GM23248 (cell line): ENCODE measurements around the gene ACACA. TPM values are rescaled to one million over a fixed set of nuclear protein-coding genes. Genes with fewer than 3 reads are reported as not detected.
A peak's percentile ranks its signal among the peaks of the same experiment; 100 is the strongest.

ENCODE experiments used
- DNase-seq: peaks from one replicate; pipeline ENCODE4 v3.0.0-alpha.2; 2015
- H2AFZ ChIP-seq: fragments of 200-600 bp; sonication (generic); 2 replicates; pipeline ENCODE4 v1.6.1; 2016; ENCODE audit warnings: antibody characterized with exemption
- H3F3A ChIP-seq: fragments of 200-600 bp; sonication (generic); 2 replicates; pipeline ENCODE4 v1.6.1; 2016; ENCODE audit warnings: mild to moderate bottlenecking, antibody characterized with exemption, mixed run types; ENCODE audit not compliant: insufficient read depth
- H3K27ac ChIP-seq: fragments of 200-600 bp; sonication (generic); 2 replicates; pipeline ENCODE4 v1.5.1; 2016; ENCODE audit warnings: mild to moderate bottlenecking
- H3K27me3 ChIP-seq: fragments of 200-600 bp; sonication (generic); replicated peaks from 2 replicates; pipeline ENCODE4 v1.6.1; 2016; ENCODE audit warnings: mild to moderate bottlenecking; ENCODE audit not compliant: insufficient read depth
- H3K36me3 ChIP-seq: fragments of 200-600 bp; sonication (generic); 2 replicates; pipeline ENCODE4 v1.6.1; 2016; ENCODE audit warnings: low read depth, mild to moderate bottlenecking
- H3K4me1 ChIP-seq: fragments of 200-600 bp; sonication (generic); 2 replicates; pipeline ENCODE4 v1.6.1; 2016; ENCODE audit warnings: mild to moderate bottlenecking; ENCODE audit not compliant: insufficient read depth
- H3K4me2 ChIP-seq: fragments of 200-600 bp; sonication (generic); one replicate; pipeline ENCODE4 v1.6.1; 2016; ENCODE audit warnings: mild to moderate bottlenecking; ENCODE audit not compliant: unreplicated experiment
- H3K4me3 ChIP-seq: fragments of 200-600 bp; sonication (generic); 2 replicates; pipeline ENCODE4 v1.5.1; 2016; ENCODE audit warnings: mild to moderate bottlenecking
- H3K79me2 ChIP-seq: fragments of 200-600 bp; sonication (generic); 2 replicates; pipeline ENCODE4 v1.6.1; 2016; ENCODE audit warnings: mild to moderate bottlenecking; ENCODE audit not compliant: insufficient read depth
- H3K9ac ChIP-seq: fragments of 200-600 bp; sonication (generic); 2 replicates; pipeline ENCODE4 v1.6.1; 2016; ENCODE audit warnings: mild to moderate bottlenecking
- H3K9me2 ChIP-seq: fragments of 200-600 bp; sonication (generic); 2 replicates; pipeline ENCODE4 v1.6.1; 2016; ENCODE audit warnings: mixed run types, mild to moderate bottlenecking, moderate library complexity; ENCODE audit not compliant: insufficient read depth
- H3K9me3 ChIP-seq: fragments of 200-600 bp; sonication (generic); one replicate; pipeline ENCODE4 v1.6.1; 2017; ENCODE audit warnings: low read depth
- H4K20me1 ChIP-seq: fragments of 200-600 bp; sonication (generic); 2 replicates; pipeline ENCODE4 v1.6.0; 2016; ENCODE audit not compliant: insufficient read depth
- EZH2 ChIP-seq: fragments of 200-600 bp; sonication (generic); IDR thresholded peaks from 2 replicates; pipeline ENCODE4 v1.6.1; 2018; ENCODE audit warnings: antibody characterized with exemption, mild to moderate bottlenecking; ENCODE audit not compliant: insufficient read depth, poor library complexity, severe bottlenecking
- EZH2phosphoT487 ChIP-seq: fragments of 200-600 bp; sonication (generic); IDR thresholded peaks from 2 replicates; pipeline ENCODE4 v1.6.1; 2018; ENCODE audit warnings: antibody characterized with exemption, moderate library complexity, mild to moderate bottlenecking, low read depth; ENCODE audit not compliant: insufficient read depth
- WGBS, 2 experiments: methylation state at CpG; one replicate each; pipeline ENCODE4 v1.1.6; 2015 to 2017; ENCODE audit warnings: low lambda C conversion rate in 2 of 2, low coverage in 1 of 2; ENCODE audit errors: missing lambda C conversion rate in 2 of 2; 5-methylcytosine and 5-hydroxymethylcytosine counted together
- in situ Hi-C: fragments of 300-500 bp; cut with MboI; formaldehyde crosslinking; loops from 2 replicates; pipeline ENCODE4 v1.15.0; 2020
- polyA plus RNA-seq: library from polyadenylated mRNA; unstranded; fragments of >200 nt; fragmentation: Nextera tagmentation; extraction: Ambion mirVana; gene quantifications from 2 replicates; pipeline ENCODE4 v1.2.1, GENCODE V29; 2016
- total RNA-seq: library from RNA; depleted of rRNA; stranded (reverse); fragments of >200 nt; shearing (Covaris generic); gene quantifications from 2 replicates; pipeline ENCODE4 v1.2.3, GENCODE V29; 2014

ACACA gene
- total and polyA plus RNA-seq, 2 experiments from 2014 or later: 10.2 to 21.9 TPM

DNA sequence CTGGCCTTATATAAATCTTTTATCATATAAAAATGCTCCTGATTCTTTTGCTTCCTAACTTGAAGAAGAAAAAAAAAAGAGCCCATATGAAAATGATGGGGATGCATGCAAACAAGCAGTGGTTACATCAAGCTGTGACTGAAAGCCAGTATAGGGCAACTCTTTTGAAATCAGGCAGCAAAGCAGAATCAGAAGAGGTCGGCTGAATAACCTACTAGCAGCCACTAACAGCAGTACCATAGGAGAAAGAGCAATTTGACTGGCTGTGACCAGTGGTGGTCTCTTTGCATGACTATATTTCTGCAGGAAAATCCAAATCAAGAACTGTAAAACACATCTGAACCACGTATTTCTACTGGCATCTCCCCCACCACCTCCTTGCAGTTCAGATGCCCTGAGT lies 192.7 kb downstream of the ACACA start:
- H3K27ac ChIP-seq: no peak overlapping the region
- H3K4me1 ChIP-seq: no peaks in the 10 kb centered on the region
- H3K79me2 ChIP-seq: no peaks in the 10 kb centered on the region
- no peak overlapping the region for H3K4me3 ChIP-seq
- H3K9me2 ChIP-seq: no peaks in the 10 kb centered on the region
- no peak for TF ChIP-seq EZH2phosphoT487
- H3F3A ChIP-seq: no peaks in the 10 kb centered on the region
- no peaks in the 10 kb centered on the region for H4K20me1 ChIP-seq
- in situ Hi-C loops: no loop called here
- H3K27me3 ChIP-seq: no peaks in the 10 kb centered on the region
- H3K9me3 ChIP-seq: no peaks in the 10 kb centered on the region
- no peaks in the 10 kb centered on the region for H3K36me3 ChIP-seq
- H3K9ac ChIP-seq: no peak overlapping the region
- DNase-seq: no peak
- 95 to 98% methylated on average over 2 of the region's 2 CpGs for WGBS, 2 experiments
- H2AFZ ChIP-seq: no peak overlapping the region
- no peak overlapping the region for H3K4me2 ChIP-seq

DNA sequence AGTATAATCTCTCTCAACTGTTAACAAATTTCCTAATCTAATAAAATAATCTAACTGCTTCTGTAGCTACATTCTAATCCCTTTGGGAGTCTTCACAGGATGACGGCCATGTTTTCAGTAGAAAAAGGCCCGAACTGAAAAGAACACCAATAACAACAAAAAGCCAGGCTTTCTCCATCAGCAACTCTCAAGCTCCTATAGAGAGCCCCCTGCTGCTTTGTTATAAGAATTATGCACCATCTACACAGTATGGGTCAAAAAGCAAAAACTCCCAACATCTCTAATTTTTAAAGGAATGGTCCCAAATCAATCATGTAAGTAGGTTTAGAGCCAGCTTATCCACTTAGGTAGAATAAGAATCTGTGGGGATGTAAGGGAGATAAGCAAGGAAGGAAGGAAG lies 194.5 kb downstream of the ACACA start:
- peak; percentile 33 for DNase-seq
- Histone ChIP-seq H3K4me2 (no peak overlapping the region), H4K20me1 (no peaks in the 10 kb centered on the region), H3K9me2 (no peaks in the 10 kb centered on the region), H3K4me1 (no peaks in the 10 kb centered on the region), H3K9me3 (no peaks in the 10 kb centered on the region), H3K27ac (no peak overlapping the region), H3K27me3 (no peaks in the 10 kb centered on the region), H3K9ac (no peak overlapping the region), H2AFZ (no peak overlapping the region), H3K4me3 (no peak overlapping the region), H3K36me3 (no peaks in the 10 kb centered on the region), H3F3A (no peaks in the 10 kb centered on the region), H3K79me2 (no peaks in the 10 kb centered on the region)
- TF ChIP-seq EZH2 (no peak), EZH2phosphoT487 (no peak)
- in situ Hi-C loops: no loop called here
- WGBS, 2 experiments: 47 to 53% methylated on average over 2 of the region's 2 CpGs

GRCh38 chr17:37211136-37211535 lies 195.5 kb downstream of the ACACA start:
- H3K4me2 ChIP-seq: no peak overlapping the region
- in situ Hi-C loops: no loop called here
- no peaks in the 10 kb centered on the region for H3K27me3 ChIP-seq
- 100% methylated on average over 2 of the region's 2 CpGs for WGBS, 2 experiments
- H3K4me1 ChIP-seq: no peaks in the 10 kb centered on the region
- no peaks in the 10 kb centered on the region for H3K9me2 ChIP-seq
- H2AFZ ChIP-seq: no peak overlapping the region
- TF ChIP-seq EZH2 (no peak), EZH2phosphoT487 (no peak)
- no peak overlapping the region for H3K27ac ChIP-seq
- H3K9ac ChIP-seq: no peak overlapping the region
- DNase-seq: no peak
- H3K36me3 ChIP-seq: no peaks in the 10 kb centered on the region
- H3K9me3 ChIP-seq: no peaks in the 10 kb centered on the region
- H3F3A ChIP-seq: no peaks in the 10 kb centered on the region
- no peaks in the 10 kb centered on the region for H4K20me1 ChIP-seq
- no peak overlapping the region for H3K4me3 ChIP-seq
- H3K79me2 ChIP-seq: no peaks in the 10 kb centered on the region

- TF ChIP-seq EZH2 (no peak), EZH2phosphoT487 (no peak)
- no peaks in the 10 kb centered on the region for H3K9me2 ChIP-seq
- no peak overlapping the region for H3K4me2 ChIP-seq
- in situ Hi-C loops: no loop called here
- H4K20me1 ChIP-seq: no peaks in the 10 kb centered on the region
- H3K27me3 ChIP-seq: no peaks in the 10 kb centered on the region
- H3K36me3 ChIP-seq: peaks cover 8% of the 10 kb centered on the region
- H3K79me2 ChIP-seq: no peaks in the 10 kb centered on the region
- WGBS, 2 experiments: 96 to 100% methylated on average over 1 of the region's 1 CpG
- H3K9me3 ChIP-seq: no peaks in the 10 kb centered on the region
- no peak for DNase-seq
- H2AFZ ChIP-seq: no peak overlapping the region
- no peak overlapping the region for H3K27ac ChIP-seq
- H3F3A ChIP-seq: no peaks in the 10 kb centered on the region
- H3K4me3 ChIP-seq: no peak overlapping the region
- H3K9ac ChIP-seq: no peak overlapping the region
- H3K4me1 ChIP-seq: no peaks in the 10 kb centered on the region
These were observed 199.5 kb downstream of the ACACA start for GRCh38 chr17:37207103-37207502.

GRCh38 chr17:37206299-37206698 lies 200.3 kb downstream of the ACACA start:
- Histone ChIP-seq H3K9me2 (no peaks in the 10 kb centered on the region), H3K9me3 (no peaks in the 10 kb centered on the region), H3F3A (no peaks in the 10 kb centered on the region), H3K79me2 (no peaks in the 10 kb centered on the region), H4K20me1 (no peaks in the 10 kb centered on the region), H3K4me1 (no peaks in the 10 kb centered on the region), H3K27ac (no peak overlapping the region), H3K4me3 (no peak overlapping the region), H3K36me3 (peaks cover 9% of the 10 kb centered on the region), H3K27me3 (no peaks in the 10 kb centered on the region), H3K9ac (no peak overlapping the region), H3K4me2 (no peak overlapping the region), H2AFZ (no peak overlapping the region)
- DNase-seq: no peak
- no peak for TF ChIP-seq EZH2
- TF ChIP-seq EZH2phosphoT487: no peak
- in situ Hi-C loops: no loop called here
